Peyer's patch (tissue), 4 donors: ENCODE measurements around the gene TACC2. TPM values are rescaled to one million over a fixed set of nuclear protein-coding genes. Genes with fewer than 3 reads are reported as not detected.
A peak's percentile ranks its signal among the peaks of the same experiment; 100 is the strongest.
"Not testable (repeated sequence)": the region's sequence is repeated elsewhere in the genome, so short reads cannot be mapped to it uniquely, and the experiment has no call there.

Experiments
- DNase-seq, 3 donors: peaks; one replicate each; pipeline ENCODE4 v3.0.0-alpha.2; 2017 to 2019
- H3K27ac ChIP-seq, 4 donors: fragments of 200-600 bp; sonication (generic); one replicate each; pipeline ENCODE4 v1.5.1; 2016 to 2019
- H3K27me3 ChIP-seq, 2 donors: fragments of 200-600 bp; sonication (generic); one replicate each; pipeline ENCODE4 v1.5.1; 2019
- H3K36me3 ChIP-seq, 3 donors: fragments of 200-600 bp; sonication (generic); one replicate each; pipeline ENCODE4 v1.5.1; 2016 to 2019
- H3K4me1 ChIP-seq, 4 donors: fragments of 200-600 bp; sonication (generic); one replicate each; pipeline ENCODE4 v1.5.1; 2016 to 2019
- H3K4me3 ChIP-seq, 4 donors: fragments of 200-600 bp; sonication (generic); 1 replicate in 3 of 4; 2 replicates in 1 of 4; pipeline ENCODE4 v1.5.1; 2016 to 2019; ENCODE audit warnings: mild to moderate bottlenecking in 1 of 4
- H3K9me3 ChIP-seq, 4 donors: fragments of 200-600 bp; sonication (generic); one replicate each; pipeline ENCODE4 v1.5.1; 2016 to 2019; ENCODE audit warnings: mild to moderate bottlenecking in 1 of 4
- POLR2A ChIP-seq, 2 donors: fragments of 450-650 bp; IDR thresholded peaks; one replicate each; pipeline ENCODE4 v1.5.1; 2017; ENCODE audit warnings: antibody characterized with exemption in 2 of 2, mild to moderate bottlenecking in 2 of 2, moderate library complexity in 2 of 2
- total RNA-seq, 4 donors: library from RNA; depleted of rRNA; stranded (reverse); fragments of >200 nt; gene quantifications; one replicate each; pipeline ENCODE4 v1.1.0, GENCODE V29; 2016
- TF ChIP-seq, protein P1 (sequence below), 6 experiments: fragments of 450-650 bp in 4 of 6; fragments of 200-600 bp in 2 of 6; sonication (generic) in 1 of 6; IDR thresholded peaks; one replicate each; pipeline ENCODE4 v1.5.1; 2017 to 2019; ENCODE audit warnings: antibody characterized with exemption in 6 of 6, mild to moderate bottlenecking in 3 of 6, moderate library complexity in 1 of 6

The TACC2 gene
- total RNA-seq, 4 donors from 2014 or later: 91.6 to 140 (median 109) TPM

DNA sequence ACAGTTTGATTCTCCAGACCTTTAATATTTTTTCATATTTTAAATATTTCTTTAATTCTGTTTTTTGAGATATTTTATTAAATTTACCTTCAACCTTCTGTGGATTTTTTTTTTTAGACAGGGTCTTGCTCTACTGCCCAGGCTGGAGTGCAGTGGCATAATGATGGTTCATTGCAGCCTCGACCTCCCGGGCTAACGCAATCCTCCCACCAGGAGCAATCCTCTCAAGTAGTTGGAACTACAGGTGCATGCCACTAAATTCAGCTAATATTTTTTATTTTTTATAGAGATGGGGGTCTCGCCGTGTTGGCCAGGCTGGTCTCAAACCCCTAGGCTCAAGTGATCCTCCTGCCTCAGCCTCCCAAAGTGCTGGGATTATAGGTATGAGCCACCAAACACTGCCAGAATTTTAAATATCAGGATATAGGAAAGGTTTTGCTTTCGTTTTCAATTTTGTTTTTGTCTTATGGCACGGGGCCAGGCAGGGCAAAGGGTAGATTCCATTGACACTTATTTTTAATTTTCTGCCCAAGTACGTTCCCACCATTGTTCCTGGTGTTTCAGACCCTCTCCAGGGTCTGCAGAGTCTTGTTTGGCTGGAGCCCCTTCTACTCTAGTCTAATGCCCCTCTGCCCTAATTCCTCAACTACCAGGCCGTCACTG lies 1.2 kb downstream of the TACC2 start:
- peak in 1 of 3 donors; percentile 48 for DNase-seq
- no peaks in the 10 kb centered on the region for H3K27me3 ChIP-seq
- H3K36me3 ChIP-seq: no peaks in the 10 kb centered on the region
- no peak for TF ChIP-seq POLR2A (IDR thresholded peaks at IDR 0.05)
- TF ChIP-seq, protein P1, sequence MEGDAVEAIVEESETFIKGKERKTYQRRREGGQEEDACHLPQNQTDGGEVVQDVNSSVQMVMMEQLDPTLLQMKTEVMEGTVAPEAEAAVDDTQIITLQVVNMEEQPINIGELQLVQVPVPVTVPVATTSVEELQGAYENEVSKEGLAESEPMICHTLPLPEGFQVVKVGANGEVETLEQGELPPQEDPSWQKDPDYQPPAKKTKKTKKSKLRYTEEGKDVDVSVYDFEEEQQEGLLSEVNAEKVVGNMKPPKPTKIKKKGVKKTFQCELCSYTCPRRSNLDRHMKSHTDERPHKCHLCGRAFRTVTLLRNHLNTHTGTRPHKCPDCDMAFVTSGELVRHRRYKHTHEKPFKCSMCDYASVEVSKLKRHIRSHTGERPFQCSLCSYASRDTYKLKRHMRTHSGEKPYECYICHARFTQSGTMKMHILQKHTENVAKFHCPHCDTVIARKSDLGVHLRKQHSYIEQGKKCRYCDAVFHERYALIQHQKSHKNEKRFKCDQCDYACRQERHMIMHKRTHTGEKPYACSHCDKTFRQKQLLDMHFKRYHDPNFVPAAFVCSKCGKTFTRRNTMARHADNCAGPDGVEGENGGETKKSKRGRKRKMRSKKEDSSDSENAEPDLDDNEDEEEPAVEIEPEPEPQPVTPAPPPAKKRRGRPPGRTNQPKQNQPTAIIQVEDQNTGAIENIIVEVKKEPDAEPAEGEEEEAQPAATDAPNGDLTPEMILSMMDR (IDR thresholded peaks at IDR 0.05): peak in 1 of 6 experiments; percentile 18
- peak overlapping the region in 1 of 4 donors; percentile 16 for H3K27ac ChIP-seq
- H3K4me1 ChIP-seq: peaks cover 0 to 18% (median 0%) of the 10 kb centered on the region in 4 donors
- H3K9me3 ChIP-seq: no peaks in the 10 kb centered on the region
- H3K4me3 ChIP-seq: peak overlapping the region in 2 of 4 donors; percentile 18 to 22

DNA sequence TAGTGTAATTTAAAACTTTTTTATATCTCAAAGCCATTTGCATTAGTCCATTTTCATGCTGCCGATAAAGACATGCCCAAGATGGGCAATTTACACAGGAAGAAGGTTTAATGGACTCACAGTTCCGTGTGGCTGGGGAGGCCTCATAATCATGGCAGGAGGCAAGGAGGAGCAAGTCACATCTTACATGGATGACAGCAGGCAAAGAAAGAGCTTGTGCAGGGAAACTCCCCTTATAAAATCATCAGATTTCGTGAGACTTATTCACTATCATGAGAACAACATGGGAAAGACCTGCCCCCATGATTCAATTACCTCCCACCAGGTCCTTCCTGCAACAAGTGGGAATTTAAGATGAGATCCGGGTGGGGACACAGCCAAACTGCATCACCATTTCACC lies 2.8 kb downstream of the TACC2 start:
- not testable (repeated sequence) for H3K27ac ChIP-seq, H3K9me3 ChIP-seq, H3K36me3 ChIP-seq, DNase-seq, H3K4me3 ChIP-seq, H3K27me3 ChIP-seq
- peaks cover 0 to 18% (median 0%) of the 10 kb centered on the region in 4 donors for H3K4me1 ChIP-seq

DNA sequence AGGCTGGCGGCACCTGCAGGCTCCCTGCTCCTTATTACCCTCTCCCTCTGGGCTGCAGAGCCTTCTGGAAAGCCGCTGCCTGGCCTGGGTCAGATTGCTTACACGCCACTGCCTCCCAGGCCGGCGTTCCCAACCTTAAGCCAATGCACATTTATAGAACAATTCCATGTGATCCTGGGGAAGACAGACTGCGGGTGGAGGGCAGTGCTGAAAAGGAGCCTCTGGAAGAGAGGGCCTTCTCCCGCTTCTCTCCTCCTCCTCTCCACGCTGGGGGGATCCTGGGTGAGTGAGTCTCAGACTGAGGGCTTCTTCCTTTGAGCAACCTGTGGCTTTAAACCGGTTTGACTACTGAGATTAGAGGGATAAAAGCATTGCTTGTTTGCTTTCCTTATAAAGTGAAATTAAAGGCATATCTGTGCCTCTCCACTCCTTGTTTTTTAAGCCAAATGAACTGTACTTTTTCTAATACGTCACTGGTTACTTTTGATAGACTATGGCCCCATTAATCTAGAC lies 5.5 kb downstream of the TACC2 start:
- H3K9me3 ChIP-seq: no peaks in the 10 kb centered on the region
- H3K27me3 ChIP-seq: no peaks in the 10 kb centered on the region
- peak in 2 of 3 donors; percentile 58 to 63 for DNase-seq
- TF ChIP-seq POLR2A (IDR thresholded peaks at IDR 0.05): peak in 1 of 2 donors; percentile 37
- TF ChIP-seq, protein P1 (IDR thresholded peaks at IDR 0.05): peak in 1 of 6 experiments; percentile 5
- no peak overlapping the region for H3K4me3 ChIP-seq
- no peaks in the 10 kb centered on the region for H3K36me3 ChIP-seq
- peaks cover 0 to 18% (median 0%) of the 10 kb centered on the region in 4 donors for H3K4me1 ChIP-seq
- peak overlapping the region in 3 of 4 donors; percentile 22 to 70 (median 68) for H3K27ac ChIP-seq

DNA sequence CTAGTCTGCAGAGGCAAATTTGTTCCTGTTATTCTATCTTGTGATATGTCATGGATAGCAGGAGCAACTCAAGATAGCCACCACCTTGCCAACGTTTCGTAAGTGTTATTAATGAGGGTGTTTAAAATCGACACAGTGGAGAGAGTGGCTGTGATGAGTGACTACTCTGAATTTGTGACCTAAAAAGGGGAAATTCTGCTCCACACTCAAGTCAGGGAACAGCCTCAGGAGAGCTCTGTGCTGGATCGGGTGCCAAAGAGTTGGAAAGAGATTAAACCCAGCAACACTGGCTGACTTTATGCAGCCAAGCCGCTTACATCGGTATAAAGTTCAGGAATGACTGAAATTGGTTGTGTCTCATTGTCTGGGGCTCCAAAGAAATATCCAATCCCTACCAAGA lies 9.5 kb downstream of the TACC2 start:
- Histone ChIP-seq H3K4me3 (no peak overlapping the region), H3K4me1 (peaks cover 0 to 8% (median 0%) of the 10 kb centered on the region in 4 donors), H3K27ac (peak overlapping the region in 1 of 4 donors; percentile 45), H3K36me3 (no peaks in the 10 kb centered on the region), H3K27me3 (no peaks in the 10 kb centered on the region), H3K9me3 (no peaks in the 10 kb centered on the region)
- TF ChIP-seq, protein P1 (IDR thresholded peaks at IDR 0.05): no peak
- no peak for TF ChIP-seq POLR2A (IDR thresholded peaks at IDR 0.05)
- DNase-seq: no peak

DNA sequence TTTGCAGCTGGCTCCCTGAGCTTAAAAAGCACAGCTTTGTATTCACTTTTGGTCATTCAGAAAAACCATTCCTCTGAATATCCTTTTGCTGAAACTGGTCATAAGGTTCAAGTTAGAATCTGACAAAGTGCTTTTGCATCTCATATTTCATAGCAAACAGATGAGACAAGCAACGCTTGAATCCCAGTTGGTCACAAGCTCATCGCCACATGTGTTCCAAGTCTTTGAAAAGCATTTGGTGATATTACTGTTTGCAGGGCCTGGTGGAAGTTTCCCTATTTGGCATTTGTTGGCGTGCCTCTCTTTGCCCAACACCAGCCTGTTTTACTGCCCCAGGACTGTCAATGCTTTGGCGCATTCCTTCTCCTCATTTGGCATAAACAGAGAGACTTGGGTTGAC lies 10.3 kb downstream of the TACC2 start:
- no peaks in the 10 kb centered on the region for H3K9me3 ChIP-seq
- TF ChIP-seq POLR2A (IDR thresholded peaks at IDR 0.05): no peak
- TF ChIP-seq, protein P1 (IDR thresholded peaks at IDR 0.05): no peak
- H3K27me3 ChIP-seq: no peaks in the 10 kb centered on the region
- H3K4me3 ChIP-seq: no peak overlapping the region
- no peak for DNase-seq
- no peaks in the 10 kb centered on the region for H3K4me1 ChIP-seq
- no peak overlapping the region for H3K27ac ChIP-seq
- no peaks in the 10 kb centered on the region for H3K36me3 ChIP-seq

DNA sequence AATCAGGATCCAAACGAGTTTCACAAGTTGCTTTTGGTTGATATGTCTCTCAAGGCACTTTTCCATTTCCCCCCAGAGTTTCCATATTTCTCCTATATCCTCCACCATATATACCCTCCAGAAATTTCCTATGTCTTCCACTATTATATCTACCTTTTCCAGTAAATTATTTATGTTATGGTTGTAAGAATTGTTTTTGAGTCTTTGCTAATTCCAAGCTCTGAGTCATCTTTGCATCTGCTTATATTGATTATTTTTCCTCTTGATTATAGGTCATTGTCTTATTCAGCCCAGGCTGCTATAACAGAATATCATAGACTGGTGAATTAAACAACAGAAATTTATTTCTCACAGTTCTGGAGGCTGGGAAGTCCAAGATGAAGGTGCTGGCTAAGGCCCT lies 12.7 kb downstream of the TACC2 start:
- Histone ChIP-seq H3K27me3 (no peaks in the 10 kb centered on the region), H3K4me3 (no peak overlapping the region), H3K27ac (no peak overlapping the region), H3K4me1 (no peaks in the 10 kb centered on the region), H3K9me3 (no peaks in the 10 kb centered on the region), H3K36me3 (no peaks in the 10 kb centered on the region)
- no peak for TF ChIP-seq POLR2A (IDR thresholded peaks at IDR 0.05)
- TF ChIP-seq, protein P1 (IDR thresholded peaks at IDR 0.05): no peak
- no peak for DNase-seq
